PC-9 (cell line): ENCODE data around the gene ZNF787. TPM values are rescaled to one million over a fixed set of nuclear protein-coding genes. Genes with fewer than 3 reads are reported as not detected.

Experiments used
- BruUV-seq: library from RNA; stranded (reverse); fragments of 400-500 nt; replicated peaks from 2 replicates; lab custom pipeline; 2021; lab: Mats Ljungman, UMichigan
- CTCF ChIA-PET: fragments of 300-600 bp; sonication (Branson Sonifier 250); formaldehyde crosslinking; loops from one replicate; lab custom pipeline; 2022; ENCODE audit warnings: antibody characterized with exemption; lab: Charles Lee
- POLR2A ChIA-PET: fragments of 300-600 bp; sonication (Branson Sonifier 250); formaldehyde crosslinking; loops from one replicate; lab custom pipeline; 2022; ENCODE audit warnings: antibody characterized with exemption; ENCODE audit not compliant: unreplicated experiment; lab: Charles Lee
- DNase-seq, 2 experiments: peaks; one replicate each; pipeline versions ENCODE4 v3.0.0 to v3.0.0-alpha.2; 2015 to 2022; ENCODE audit warnings: mixed read lengths in 1 of 2
- H2AFZ ChIP-seq: fragments of 200-600 bp; sonication (generic); 2 replicates; pipeline ENCODE4 v1.8.1; 2017; ENCODE audit warnings: antibody characterized with exemption
- H3F3A ChIP-seq: fragments of 200-600 bp; sonication (generic); 2 replicates; pipeline ENCODE4 v1.8.1; 2017; ENCODE audit warnings: antibody characterized with exemption, mild to moderate bottlenecking, low read depth; ENCODE audit not compliant: insufficient read depth
- H3K27ac ChIP-seq: fragments of 200-600 bp; sonication (generic); 2 replicates; pipeline ENCODE4 v1.6.1; 2016; ENCODE audit warnings: mixed run types
- H3K27me3 ChIP-seq: fragments of 200-600 bp; sonication (generic); 2 replicates; pipeline ENCODE4 v1.6.1; 2016; ENCODE audit warnings: low read depth, mixed run types; ENCODE audit not compliant: insufficient read depth
- H3K36me3 ChIP-seq: fragments of 200-600 bp; sonication (generic); 2 replicates; pipeline ENCODE4 v1.6.1; 2016; ENCODE audit warnings: low read depth, mixed run types
- H3K4me1 ChIP-seq: fragments of 200-600 bp; sonication (generic); replicated peaks from 2 replicates; pipeline ENCODE4 v1.6.1; 2016; ENCODE audit warnings: mixed run types; ENCODE audit not compliant: insufficient read depth
- H3K4me2 ChIP-seq: fragments of 200-600 bp; sonication (generic); 2 replicates; pipeline ENCODE4 v1.6.1; 2017; ENCODE audit warnings: mixed run types
- H3K4me3 ChIP-seq: fragments of 200-600 bp; sonication (generic); 2 replicates; pipeline ENCODE4 v1.6.1; 2016; ENCODE audit warnings: mixed run types
- H3K79me2 ChIP-seq: fragments of 200-600 bp; sonication (generic); 2 replicates; pipeline ENCODE4 v1.6.1; 2017; ENCODE audit warnings: low read depth, mixed run types
- H3K9me2 ChIP-seq: fragments of 200-600 bp; sonication (generic); 2 replicates; pipeline ENCODE4 v1.8.1; 2017; ENCODE audit warnings: mild to moderate bottlenecking; ENCODE audit not compliant: insufficient read depth
- H3K9me3 ChIP-seq: fragments of 200-600 bp; sonication (generic); 2 replicates; pipeline ENCODE4 v1.8.1; 2016; ENCODE audit warnings: low read depth; ENCODE audit not compliant: insufficient read depth
- H4K20me1 ChIP-seq: fragments of 200-600 bp; sonication (generic); 2 replicates; pipeline ENCODE4 v1.8.1; 2017; ENCODE audit not compliant: insufficient read depth
- CTCF ChIP-seq: fragments of 200-600 bp; sonication (generic); conservative IDR thresholded peaks from 2 replicates; pipeline ENCODE4 v1.6.1; 2017; ENCODE audit warnings: mixed run types, antibody characterized with exemption, mild to moderate bottlenecking, moderate library complexity
- EZH2 ChIP-seq: fragments of 200-600 bp; sonication (generic); IDR thresholded peaks from 2 replicates; pipeline ENCODE4 v1.8.0; 2017; ENCODE audit warnings: antibody characterized with exemption, low read depth
- intact Hi-C: fragments of 100-400 bp; cut with micrococcal nuclease; formaldehyde crosslinking; loops from one replicate; pipeline ENCODE4 v1.10.0; 2022; ENCODE audit not compliant: unreplicated experiment
- total RNA-seq: library from RNA; stranded (reverse); gene quantifications from 2 replicates; pipeline ENCODE4 v1.2.3, GENCODE V29; 2021

Gene ZNF787
- total RNA-seq, 1 experiment from 2014 or later, result 51.4 TPM

GRCh38 chr19:56153507-56153906 is 32.4 kb upstream of the ZNF787 start:
- H3F3A ChIP-seq, result no peaks in the 10 kb centered on the region
- POLR2A ChIA-PET, result interaction anchor here (0.6 kb wide), 1 partner anchor 566 kb away, joined by 4 read pairs; no protein-coding TSS in a partner anchor
- no TSS peak for BruUV-seq
- TF ChIP-seq CTCF (no peak), EZH2 (no peak)
- H3K79me2 ChIP-seq, result peaks cover 11% of the 10 kb centered on the region
- H3K36me3 ChIP-seq, result 0 out of 2 replicates have a peak, but pooled peaks cover 16% of the 10 kb centered on the region
- H3K27me3 ChIP-seq, result no peaks in the 10 kb centered on the region
- DNase-seq, result no peak
- no peak overlapping the region for H3K4me3 ChIP-seq
- no peak overlapping the region for H3K27ac ChIP-seq
- no peak overlapping the region for H3K4me2 ChIP-seq
- H3K9me2 ChIP-seq, result no peaks in the 10 kb centered on the region
- H3K4me1 ChIP-seq, result no peaks in the 10 kb centered on the region
- CTCF ChIA-PET, result interaction anchor here (0.5 kb wide), 1 partner anchor 13 kb away, joined by 3 read pairs; the partner anchor contains the start of gene ZNF444
- intact Hi-C loops, result no loop called here
- peaks cover 29% of the 10 kb centered on the region for H4K20me1 ChIP-seq
- H3K9me3 ChIP-seq, result no peaks in the 10 kb centered on the region
- no peak overlapping the region for H2AFZ ChIP-seq

- CTCF ChIA-PET, result no interaction called here
- POLR2A ChIA-PET, result interaction anchor here (0.6 kb wide), 1 partner anchor 565 kb away, joined by 4 read pairs; no protein-coding TSS in a partner anchor
- intact Hi-C loops, result no loop called here
Measured at GRCh38 chr19:56152644-56153043, 31.5 kb upstream of the ZNF787 start.

GRCh38 chr19:56150358-56150757 is 29.3 kb upstream of the ZNF787 start:
- Histone ChIP-seq H3F3A (no peaks in the 10 kb centered on the region), H4K20me1 (peaks cover 36% of the 10 kb centered on the region), H3K27me3 (no peaks in the 10 kb centered on the region), H3K79me2 (peaks cover 17% of the 10 kb centered on the region), H3K4me1 (no peaks in the 10 kb centered on the region), H3K9me3 (no peaks in the 10 kb centered on the region), H3K4me2 (no peak overlapping the region), H3K9me2 (no peaks in the 10 kb centered on the region), H3K36me3 (peaks cover 16% of the 10 kb centered on the region; the same call in 1 of the 2 replicates), H3K4me3 (no peak overlapping the region), H3K27ac (no peak overlapping the region), H2AFZ (no peak overlapping the region)
- intact Hi-C loops, result no loop called here
- CTCF ChIA-PET, result no interaction called here
- no peak for DNase-seq
- POLR2A ChIA-PET, result no interaction called here
- no TSS peak for BruUV-seq
- no peak for TF ChIP-seq CTCF
- no peak for TF ChIP-seq EZH2

More at GRCh38 chr19:56152644-56153043, 31.5 kb upstream of the ZNF787 start:
- no peaks in the 10 kb centered on the region for H3K9me2 ChIP-seq
- no peak overlapping the region for H3K4me3 ChIP-seq
- no peak for DNase-seq
- no peak overlapping the region for H3K4me2 ChIP-seq
- no peak overlapping the region for H3K27ac ChIP-seq
- no peak overlapping the region for H2AFZ ChIP-seq
- no peaks in the 10 kb centered on the region for H3K4me1 ChIP-seq
- peaks cover 16% of the 10 kb centered on the region; the same call in 1 of the 2 replicates for H3K36me3 ChIP-seq
- BruUV-seq, result no TSS peak
- H3K79me2 ChIP-seq, result peaks cover 11% of the 10 kb centered on the region
- no peaks in the 10 kb centered on the region for H3K9me3 ChIP-seq
- H3F3A ChIP-seq, result no peaks in the 10 kb centered on the region
- no peak for TF ChIP-seq EZH2
- TF ChIP-seq CTCF, result no peak
- H4K20me1 ChIP-seq, result peaks cover 29% of the 10 kb centered on the region
- H3K27me3 ChIP-seq, result no peaks in the 10 kb centered on the region
